Mucosa of rectum (tissue), 2 donors: Measurements from ENCODE around the gene ALKBH4.
"Not testable (repeated sequence)": the region's sequence is repeated elsewhere in the genome, so short reads cannot be mapped to it uniquely, and the experiment has no call there.

ENCODE experiments used
- H3K27ac ChIP-seq, 2 donors: one replicate each; pipeline ENCODE4 v1.7.0; 2013; ENCODE audit warnings: inconsistent platforms in 2 of 2, low read depth in 2 of 2, low read length in 2 of 2
- H3K27me3 ChIP-seq, 2 donors: one replicate each; pipeline ENCODE4 v1.7.0; 2013; ENCODE audit warnings: low read length in 2 of 2; ENCODE audit not compliant: control insufficient read depth in 2 of 2, insufficient read depth in 2 of 2
- H3K36me3 ChIP-seq, 2 donors: one replicate each; pipeline ENCODE4 v1.7.0; 2013; ENCODE audit warnings: low read length in 2 of 2; ENCODE audit not compliant: control insufficient read depth in 2 of 2, insufficient read depth in 2 of 2
- H3K4me1 ChIP-seq, 2 donors: one replicate each; pipeline ENCODE4 v1.7.0; 2013; ENCODE audit warnings: low read length in 2 of 2, mild to moderate bottlenecking in 1 of 2; ENCODE audit not compliant: control insufficient read depth in 2 of 2, insufficient read depth in 2 of 2
- H3K4me3 ChIP-seq, 2 donors: one replicate each; pipeline ENCODE4 v1.7.0; 2013; ENCODE audit warnings: low read length in 2 of 2
- H3K9ac ChIP-seq, 2 donors: one replicate each; pipeline ENCODE4 v1.7.0; 2013; ENCODE audit warnings: low read length in 2 of 2, low read depth in 1 of 2, mild to moderate bottlenecking in 1 of 2
- H3K9me3 ChIP-seq, 2 donors: one replicate each; pipeline ENCODE4 v1.7.0; 2013; ENCODE audit warnings: low read length in 2 of 2; ENCODE audit not compliant: control insufficient read depth in 2 of 2
- donor health status: healthy.
- donor health status: Normal muscosa, but diverticular disease.

Gene ALKBH4

GRCh38 chr7:102496861-102497260, 32.2 kb upstream of the ALKBH4 start:
- not testable (repeated sequence) for H3K27me3 ChIP-seq, H3K4me3 ChIP-seq, H3K9me3 ChIP-seq, H3K4me1 ChIP-seq, H3K27ac ChIP-seq, H3K9ac ChIP-seq, H3K36me3 ChIP-seq

- H3K36me3 ChIP-seq, H3K9ac ChIP-seq, H3K27ac ChIP-seq, H3K27me3 ChIP-seq, H3K9me3 ChIP-seq, H3K4me3 ChIP-seq, H3K4me1 ChIP-seq: not testable (repeated sequence)
Measured at GRCh38 chr7:102494473-102495149, 29.9 kb upstream of the ALKBH4 start.

- H3K9me3 ChIP-seq, H3K4me1 ChIP-seq, H3K4me3 ChIP-seq: not testable (repeated sequence)
Measured at GRCh38 chr7:102494026-102494425, 29.4 kb upstream of the ALKBH4 start.

GRCh38 chr7:102493220-102493935, 28.7 kb upstream of the ALKBH4 start:
- not testable (repeated sequence) for H3K27me3 ChIP-seq, H3K4me3 ChIP-seq, H3K9ac ChIP-seq, H3K27ac ChIP-seq, H3K36me3 ChIP-seq, H3K9me3 ChIP-seq, H3K4me1 ChIP-seq

More at GRCh38 chr7:102494026-102494425, 29.4 kb upstream of the ALKBH4 start:
- not testable (repeated sequence) for H3K27ac ChIP-seq, H3K9ac ChIP-seq, H3K27me3 ChIP-seq, H3K36me3 ChIP-seq

- not testable (repeated sequence) for H3K27me3 ChIP-seq, H3K9ac ChIP-seq, H3K9me3 ChIP-seq, H3K4me3 ChIP-seq, H3K4me1 ChIP-seq, H3K36me3 ChIP-seq, H3K27ac ChIP-seq
Measured at GRCh38 chr7:102490529-102491075, 25.9 kb upstream of the ALKBH4 start.

- not testable (repeated sequence) for H3K27ac ChIP-seq, H3K9ac ChIP-seq, H3K36me3 ChIP-seq, H3K9me3 ChIP-seq, H3K4me1 ChIP-seq, H3K4me3 ChIP-seq, H3K27me3 ChIP-seq
Measured at GRCh38 chr7:102484317-102484716, 19.7 kb upstream of the ALKBH4 start.

GRCh38 chr7:102481962-102482361, 17.3 kb upstream of the ALKBH4 start:
- H3K27me3 ChIP-seq, H3K9ac ChIP-seq, H3K27ac ChIP-seq, H3K36me3 ChIP-seq, H3K4me3 ChIP-seq, H3K9me3 ChIP-seq, H3K4me1 ChIP-seq: not testable (repeated sequence)

GRCh38 chr7:102479982-102480637, 15.4 kb upstream of the ALKBH4 start:
- not testable (repeated sequence) for H3K9ac ChIP-seq, H3K9me3 ChIP-seq, H3K36me3 ChIP-seq, H3K4me1 ChIP-seq, H3K4me3 ChIP-seq, H3K27me3 ChIP-seq, H3K27ac ChIP-seq

- not testable (repeated sequence) for H3K9ac ChIP-seq, H3K4me1 ChIP-seq, H3K27me3 ChIP-seq, H3K9me3 ChIP-seq, H3K27ac ChIP-seq, H3K36me3 ChIP-seq, H3K4me3 ChIP-seq
Measured at GRCh38 chr7:102479209-102479584, 14.5 kb upstream of the ALKBH4 start.
